Upper lobe of right lung (tissue), 1 donor: ENCODE results near the gene OR6B3. TPM values are rescaled to one million over a fixed set of nuclear protein-coding genes. Genes with fewer than 3 reads are reported as not detected.

Source experiments
- ATAC-seq: fragments of 200-7000 bp; cut with Tn5 transposase; one replicate; pipeline ENCODE4 v1.9.1; 2020; ENCODE audit warnings: mild to moderate bottlenecking, moderate library complexity
- DNase-seq: peaks from one replicate; pipeline ENCODE4 v3.0.0-alpha.2; 2020
- H3K27ac ChIP-seq: fragments of 200-600 bp; one replicate; pipeline ENCODE4 v1.8.0; 2022
- H3K27me3 ChIP-seq: fragments of 200-600 bp; one replicate; pipeline ENCODE4 v1.8.0; 2022; ENCODE audit warnings: mild to moderate bottlenecking
- H3K36me3 ChIP-seq: fragments of 200-600 bp; one replicate; pipeline ENCODE4 v1.8.0; 2022
- H3K4me1 ChIP-seq: fragments of 200-600 bp; one replicate; pipeline ENCODE4 v1.8.0; 2022
- H3K4me3 ChIP-seq: fragments of 200-600 bp; one replicate; pipeline ENCODE4 v1.8.0; 2022; ENCODE audit warnings: mild to moderate bottlenecking
- H3K9me3 ChIP-seq: fragments of 200-600 bp; one replicate; pipeline ENCODE4 v1.8.0; 2022
- CTCF ChIP-seq: fragments of 200-600 bp; IDR thresholded peaks from one replicate; pipeline ENCODE4 v1.8.0; 2022; ENCODE audit warnings: antibody characterized with exemption
- intact Hi-C: fragments of 100-400 bp; cut with DNase I; formaldehyde crosslinking; loops from one replicate; pipeline ENCODE4 v1.11.0; 2022
- total RNA-seq: library from RNA; stranded (reverse); fragmentation: NEBNext Ultra II Directional; extraction: Animal tissue kit (Norgen Biotek cat#: 25700); gene quantifications from one replicate; pipeline ENCODE4 v1.2.1, GENCODE V29; 2021
- donor health status: DM: no; HTN: yes; CAD: no; lungs with severe emphysema.

The OR6B3 gene
- total RNA-seq, 1 donor from 2014 or later: not detected

- no peak for TF ChIP-seq CTCF
- ATAC-seq: no peak
- no peak overlapping the region for H3K4me3 ChIP-seq
- H3K9me3 ChIP-seq: no peaks in the 10 kb centered on the region
- intact Hi-C loops: no loop called here
- no peaks in the 10 kb centered on the region for H3K4me1 ChIP-seq
- no peak for DNase-seq
- peaks cover 25% of the 10 kb centered on the region for H3K27me3 ChIP-seq
- H3K27ac ChIP-seq: no peak overlapping the region
- no peaks in the 10 kb centered on the region for H3K36me3 ChIP-seq
Measured at GRCh38 chr2:240043279-240043989, 9.9 kb downstream of the OR6B3 start.

- H3K4me1 ChIP-seq: no peaks in the 10 kb centered on the region
- no peak for ATAC-seq
- H3K27ac ChIP-seq: no peak overlapping the region
- no peaks in the 10 kb centered on the region for H3K9me3 ChIP-seq
- H3K27me3 ChIP-seq: peaks cover 25% of the 10 kb centered on the region
- no peak for TF ChIP-seq CTCF
- DNase-seq: no peak
- intact Hi-C loops: no loop called here
- H3K4me3 ChIP-seq: no peak overlapping the region
- H3K36me3 ChIP-seq: no peaks in the 10 kb centered on the region
Measured at GRCh38 chr2:240042740-240043139, 10.6 kb downstream of the OR6B3 start.

- intact Hi-C loops: no loop called here
Measured at GRCh38 chr2:240041363-240041762, 12.0 kb downstream of the OR6B3 start.

GRCh38 chr2:240037358-240037757 is 16.0 kb downstream of the OR6B3 start:
- no peaks in the 10 kb centered on the region for H3K9me3 ChIP-seq
- H3K27ac ChIP-seq: no peak overlapping the region
- no peak overlapping the region for H3K4me3 ChIP-seq
- H3K27me3 ChIP-seq: peaks cover 32% of the 10 kb centered on the region
- ATAC-seq (no peak), DNase-seq (no peak)
- intact Hi-C loops: no loop called here
- no peaks in the 10 kb centered on the region for H3K36me3 ChIP-seq
- no peaks in the 10 kb centered on the region for H3K4me1 ChIP-seq
- TF ChIP-seq CTCF: no peak

More at GRCh38 chr2:240041363-240041762, 12.0 kb downstream of the OR6B3 start:
- no peaks in the 10 kb centered on the region for H3K4me1 ChIP-seq
- DNase-seq (no peak), ATAC-seq (no peak)
- no peak overlapping the region for H3K4me3 ChIP-seq
- H3K36me3 ChIP-seq: no peaks in the 10 kb centered on the region
- no peak overlapping the region for H3K27ac ChIP-seq
- no peak for TF ChIP-seq CTCF
- peaks cover 22% of the 10 kb centered on the region for H3K27me3 ChIP-seq
- H3K9me3 ChIP-seq: no peaks in the 10 kb centered on the region

GRCh38 chr2:240033330-240033678 is 20.0 kb downstream of the OR6B3 start:
- Histone ChIP-seq H3K27ac (no peak overlapping the region), H3K27me3 (peaks cover 19% of the 10 kb centered on the region), H3K4me1 (no peaks in the 10 kb centered on the region), H3K4me3 (no peak overlapping the region), H3K9me3 (no peaks in the 10 kb centered on the region), H3K36me3 (no peaks in the 10 kb centered on the region)
- DNase-seq: no peak
- TF ChIP-seq CTCF: no peak
- intact Hi-C loops: no loop called here
- ATAC-seq: no peak
